ENCODE measurements around the gene ZBED5. TPM values are rescaled to one million over a fixed set of nuclear protein-coding genes. Genes with fewer than 3 reads are reported as not detected.

ZBED5 gene
- total RNA-seq, 1 experiment from 2014 or later, result 21.0 TPM

DNA sequence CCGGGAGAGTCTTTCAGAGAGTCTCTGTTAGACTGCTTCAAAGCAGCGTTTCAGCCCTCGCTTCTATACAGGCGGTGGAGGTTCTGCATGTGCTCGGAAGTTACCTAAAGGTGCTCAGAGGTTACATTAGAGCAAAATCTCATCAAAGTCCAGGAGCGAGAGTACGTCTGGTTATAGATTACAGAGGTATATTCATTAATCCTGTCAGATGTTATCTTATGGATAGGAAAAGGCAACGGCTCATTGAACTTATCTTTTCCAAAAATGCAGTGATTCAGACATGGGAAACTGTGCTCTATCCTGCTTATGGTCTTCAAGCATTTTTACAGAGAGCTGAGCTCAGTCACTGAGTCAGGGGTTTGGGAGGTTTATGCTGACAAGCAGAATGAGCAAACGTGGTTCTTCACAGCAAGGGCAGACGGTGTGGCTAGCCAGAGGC, 9.1 kb upstream of the ZBED5 start:
- peaks cover 5% of the 10 kb centered on the region; the same call in 1 of the 2 replicates for H3K79me2 ChIP-seq (ENCODE audit: low read length)
- H3F3A ChIP-seq (ENCODE audit: low read length, unreplicated experiment), result no peaks in the 10 kb centered on the region
- intact Hi-C loops (cut with micrococcal nuclease), result no loop called here
- H3K9ac ChIP-seq (ENCODE audit: low read length), result no peak overlapping the region
- H3K9me2 ChIP-seq (replicated peaks; ENCODE audit: low read length), result no peaks in the 10 kb centered on the region
- H3K4me1 ChIP-seq (ENCODE audit: insufficient read depth, low read length), result peaks cover 29% of the 10 kb centered on the region
- H3K9me3 ChIP-seq (ENCODE audit: low read length), result no peaks in the 10 kb centered on the region
- H4K20me1 ChIP-seq (ENCODE audit: low read length), result no peaks in the 10 kb centered on the region
- no TSS peak for BruUV-seq (replicated peaks)
- H3K4me3 ChIP-seq (ENCODE audit: low read length), result 0 out of 2 replicates have a peak overlapping the region, but pooled peaks have one; percentile 9
- POLR2A ChIA-PET (ENCODE audit: unreplicated experiment), result no interaction called here
- peak; percentile 65 for ATAC-seq
- H3K4me2 ChIP-seq (ENCODE audit: low read length), result peak overlapping the region; percentile 27; the same call in 1 of the 2 replicates
- peak overlapping the region; percentile 60 for H2AFZ ChIP-seq (ENCODE audit: low read length)
- H3K36me3 ChIP-seq (ENCODE audit: low read depth, low read length), result peaks cover 8% of the 10 kb centered on the region; the same call in 1 of the 2 replicates
- H3K27ac ChIP-seq (ENCODE audit: low read length), result no peak overlapping the region
- CTCF ChIA-PET, result no interaction called here
- H3K27me3 ChIP-seq (ENCODE audit: low read length), result no peaks in the 10 kb centered on the region
- peak; percentile 47 for DNase-seq
- TF ChIP-seq EZH2phosphoT487 (IDR thresholded peaks at IDR 0.05; ENCODE audit: borderline replicate concordance, low read length) (no peak), EZH2 (IDR thresholded peaks at IDR 0.05; ENCODE audit: low read length, unreplicated experiment) (no peak)
- TF ChIP-seq, protein P1, sequence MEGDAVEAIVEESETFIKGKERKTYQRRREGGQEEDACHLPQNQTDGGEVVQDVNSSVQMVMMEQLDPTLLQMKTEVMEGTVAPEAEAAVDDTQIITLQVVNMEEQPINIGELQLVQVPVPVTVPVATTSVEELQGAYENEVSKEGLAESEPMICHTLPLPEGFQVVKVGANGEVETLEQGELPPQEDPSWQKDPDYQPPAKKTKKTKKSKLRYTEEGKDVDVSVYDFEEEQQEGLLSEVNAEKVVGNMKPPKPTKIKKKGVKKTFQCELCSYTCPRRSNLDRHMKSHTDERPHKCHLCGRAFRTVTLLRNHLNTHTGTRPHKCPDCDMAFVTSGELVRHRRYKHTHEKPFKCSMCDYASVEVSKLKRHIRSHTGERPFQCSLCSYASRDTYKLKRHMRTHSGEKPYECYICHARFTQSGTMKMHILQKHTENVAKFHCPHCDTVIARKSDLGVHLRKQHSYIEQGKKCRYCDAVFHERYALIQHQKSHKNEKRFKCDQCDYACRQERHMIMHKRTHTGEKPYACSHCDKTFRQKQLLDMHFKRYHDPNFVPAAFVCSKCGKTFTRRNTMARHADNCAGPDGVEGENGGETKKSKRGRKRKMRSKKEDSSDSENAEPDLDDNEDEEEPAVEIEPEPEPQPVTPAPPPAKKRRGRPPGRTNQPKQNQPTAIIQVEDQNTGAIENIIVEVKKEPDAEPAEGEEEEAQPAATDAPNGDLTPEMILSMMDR (conservative IDR thresholded peaks at IDR 0.05; ENCODE audit: low read depth, low read length), result no peak

DNA sequence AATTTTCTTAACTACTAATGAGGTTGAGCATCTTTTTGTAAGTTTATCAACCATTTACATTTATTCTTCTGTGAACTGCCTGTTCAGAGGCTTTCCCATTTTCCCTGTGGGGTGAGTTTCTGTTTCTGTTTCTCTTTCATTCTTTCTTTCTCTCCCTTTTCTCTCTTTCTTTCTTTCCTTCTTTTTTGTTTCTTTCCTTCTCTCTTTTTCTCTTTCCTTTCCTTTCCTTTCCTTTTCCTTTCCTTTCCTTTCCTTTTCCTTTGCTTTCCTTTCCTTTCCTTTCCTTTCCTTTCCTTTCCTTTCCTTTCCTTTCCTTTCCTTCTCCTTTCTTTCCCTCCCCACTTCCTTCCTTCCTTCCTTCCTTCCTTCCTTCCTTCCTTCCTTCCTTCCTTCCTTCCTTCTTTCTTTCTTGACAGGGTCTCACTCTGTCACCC, 8.0 kb upstream of the ZBED5 start:
- POLR2A ChIA-PET (ENCODE audit: unreplicated experiment), result no interaction called here
- CTCF ChIA-PET, result no interaction called here
- no peak for ATAC-seq

DNA sequence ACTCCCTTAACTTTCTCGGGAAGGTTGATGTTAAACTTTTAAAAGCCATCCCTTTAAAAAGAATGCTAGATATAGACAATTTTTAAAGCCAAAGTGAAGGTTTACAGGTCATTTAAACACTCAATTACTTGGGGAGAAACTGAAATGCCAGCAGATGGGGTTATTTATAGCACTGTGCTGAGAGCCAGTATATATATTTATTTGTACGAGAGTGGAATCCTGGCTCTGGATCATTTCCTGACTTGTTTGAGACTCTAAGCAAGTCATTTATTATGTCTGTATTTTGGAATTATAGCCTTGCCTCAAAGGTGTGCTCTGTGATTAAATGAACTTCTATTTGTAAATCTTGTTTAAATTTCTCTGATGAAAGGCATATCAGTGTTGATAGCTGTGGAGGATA, 6.8 kb upstream of the ZBED5 start:
- Histone ChIP-seq H3K4me1 (ENCODE audit: insufficient read depth, low read length) (peaks cover 41% of the 10 kb centered on the region), H3K4me2 (ENCODE audit: low read length) (peak overlapping the region; percentile 33), H3K79me2 (ENCODE audit: low read length) (peaks cover 27% of the 10 kb centered on the region), H3F3A (ENCODE audit: low read length, unreplicated experiment) (no peaks in the 10 kb centered on the region), H3K9ac (ENCODE audit: low read length) (no peak overlapping the region), H3K9me3 (ENCODE audit: low read length) (no peaks in the 10 kb centered on the region), H4K20me1 (ENCODE audit: low read length) (no peaks in the 10 kb centered on the region), H3K27ac (ENCODE audit: low read length) (no peak overlapping the region), H2AFZ (ENCODE audit: low read length) (peak overlapping the region; percentile 7; the same call in 1 of the 2 replicates), H3K9me2 (replicated peaks; ENCODE audit: low read length) (no peaks in the 10 kb centered on the region), H3K27me3 (ENCODE audit: low read length) (no peaks in the 10 kb centered on the region), H3K36me3 (ENCODE audit: low read depth, low read length) (no peaks in the 10 kb centered on the region), H3K4me3 (ENCODE audit: low read length) (no peak overlapping the region)
- intact Hi-C loops (cut with micrococcal nuclease), result no loop called here
- POLR2A ChIA-PET (ENCODE audit: unreplicated experiment), result no interaction called here
- peak; percentile 33; the same call in 1 of the 2 replicates for ATAC-seq
- DNase-seq, result no peak
- TF ChIP-seq EZH2 (IDR thresholded peaks at IDR 0.05; ENCODE audit: low read length, unreplicated experiment), result no peak
- no peak for TF ChIP-seq EZH2phosphoT487 (IDR thresholded peaks at IDR 0.05; ENCODE audit: borderline replicate concordance, low read length)
- TF ChIP-seq, protein P1 (conservative IDR thresholded peaks at IDR 0.05; ENCODE audit: low read depth, low read length), result no peak
- no TSS peak for BruUV-seq (replicated peaks)
- CTCF ChIA-PET, result no interaction called here

More for the DNA sequence above, 8.0 kb upstream of the ZBED5 start:
- no peak overlapping the region for H3K4me2 ChIP-seq (ENCODE audit: low read length)
- H3K27me3 ChIP-seq (ENCODE audit: low read length), result no peaks in the 10 kb centered on the region
- H3K36me3 ChIP-seq (ENCODE audit: low read depth, low read length), result no peaks in the 10 kb centered on the region
- peaks cover 15% of the 10 kb centered on the region for H3K79me2 ChIP-seq (ENCODE audit: low read length)
- H4K20me1 ChIP-seq (ENCODE audit: low read length), result no peaks in the 10 kb centered on the region
- no peak for TF ChIP-seq EZH2 (IDR thresholded peaks at IDR 0.05; ENCODE audit: low read length, unreplicated experiment)
- TF ChIP-seq, protein P1 (conservative IDR thresholded peaks at IDR 0.05; ENCODE audit: low read depth, low read length), result no peak
- TF ChIP-seq EZH2phosphoT487 (IDR thresholded peaks at IDR 0.05; ENCODE audit: borderline replicate concordance, low read length), result no peak
- BruUV-seq (replicated peaks), result no TSS peak
- H3K4me1 ChIP-seq (ENCODE audit: insufficient read depth, low read length), result peaks cover 30% of the 10 kb centered on the region
- H3K27ac ChIP-seq (ENCODE audit: low read length), result no peak overlapping the region
- no peaks in the 10 kb centered on the region for H3K9me2 ChIP-seq (replicated peaks; ENCODE audit: low read length)
- DNase-seq, result no peak
- H3K9ac ChIP-seq (ENCODE audit: low read length), result no peak overlapping the region
- H2AFZ ChIP-seq (ENCODE audit: low read length), result no peak overlapping the region
- H3F3A ChIP-seq (ENCODE audit: low read length, unreplicated experiment), result no peaks in the 10 kb centered on the region
- no peak overlapping the region for H3K4me3 ChIP-seq (ENCODE audit: low read length)
- intact Hi-C loops (cut with micrococcal nuclease), result no loop called here
- no peaks in the 10 kb centered on the region for H3K9me3 ChIP-seq (ENCODE audit: low read length)
